Astrocyte (in vitro differentiated cells and primary cell): Measurements from ENCODE around the gene DBT.

Experiments used
- EZH2 ChIP-seq: IDR thresholded peaks from 2 replicates; pipeline ENCODE4 v1.6.1; 2012; ENCODE audit warnings: mild to moderate bottlenecking, low read length, inconsistent platforms; ENCODE audit not compliant: insufficient read depth
- TF ChIP-seq, protein P1 (sequence below): IDR thresholded peaks from 2 replicates; pipeline ENCODE4 v1.5.1; 2011; ENCODE audit warnings: low read depth, mild to moderate bottlenecking, inconsistent platforms, low read length, moderate library complexity; ENCODE audit not compliant: insufficient read depth

GRCh38 chr1:100239961-100240360, 9.7 kb downstream of the DBT start:
- TF ChIP-seq, protein P1, sequence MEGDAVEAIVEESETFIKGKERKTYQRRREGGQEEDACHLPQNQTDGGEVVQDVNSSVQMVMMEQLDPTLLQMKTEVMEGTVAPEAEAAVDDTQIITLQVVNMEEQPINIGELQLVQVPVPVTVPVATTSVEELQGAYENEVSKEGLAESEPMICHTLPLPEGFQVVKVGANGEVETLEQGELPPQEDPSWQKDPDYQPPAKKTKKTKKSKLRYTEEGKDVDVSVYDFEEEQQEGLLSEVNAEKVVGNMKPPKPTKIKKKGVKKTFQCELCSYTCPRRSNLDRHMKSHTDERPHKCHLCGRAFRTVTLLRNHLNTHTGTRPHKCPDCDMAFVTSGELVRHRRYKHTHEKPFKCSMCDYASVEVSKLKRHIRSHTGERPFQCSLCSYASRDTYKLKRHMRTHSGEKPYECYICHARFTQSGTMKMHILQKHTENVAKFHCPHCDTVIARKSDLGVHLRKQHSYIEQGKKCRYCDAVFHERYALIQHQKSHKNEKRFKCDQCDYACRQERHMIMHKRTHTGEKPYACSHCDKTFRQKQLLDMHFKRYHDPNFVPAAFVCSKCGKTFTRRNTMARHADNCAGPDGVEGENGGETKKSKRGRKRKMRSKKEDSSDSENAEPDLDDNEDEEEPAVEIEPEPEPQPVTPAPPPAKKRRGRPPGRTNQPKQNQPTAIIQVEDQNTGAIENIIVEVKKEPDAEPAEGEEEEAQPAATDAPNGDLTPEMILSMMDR, result no peak
- no peak for TF ChIP-seq EZH2
